Lower leg skin (tissue), 3 donors: ENCODE measurements around the gene C12orf56.

Experiments
- POLR2A ChIP-seq, 2 donors: fragments of 450-650 bp; IDR thresholded peaks; one replicate each; pipeline ENCODE4 v1.6.1; 2016 to 2017; ENCODE audit warnings: antibody characterized with exemption in 2 of 2, mild to moderate bottlenecking in 1 of 2, moderate library complexity in 1 of 2
- TF ChIP-seq, protein P1 (sequence below), 3 donors: fragments of 450-650 bp; IDR thresholded peaks; one replicate each; pipeline ENCODE4 v1.5.1; 2016; ENCODE audit warnings: antibody characterized with exemption in 3 of 3, mild to moderate bottlenecking in 3 of 3, moderate library complexity in 2 of 3

DNA sequence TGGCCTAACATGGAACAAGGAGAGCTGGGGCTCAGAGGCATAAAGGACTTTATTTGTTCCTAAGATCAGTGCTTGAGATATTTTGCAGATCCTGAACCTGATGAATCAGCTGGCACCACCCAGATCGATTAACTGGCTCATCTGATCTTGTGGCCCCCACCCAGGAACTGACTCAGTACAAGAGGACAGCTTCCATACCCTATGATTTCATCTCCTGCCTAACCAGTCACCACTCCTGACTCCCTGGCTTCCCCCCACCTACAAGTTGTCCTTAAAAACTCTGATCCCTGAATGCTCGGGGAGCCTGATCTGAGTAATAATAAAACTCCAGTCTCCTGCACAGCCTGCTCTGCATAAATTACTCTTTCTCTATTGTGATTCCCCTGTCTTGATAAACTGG lies 5.1 kb downstream of the C12orf56 start:
- TF ChIP-seq, protein P1, sequence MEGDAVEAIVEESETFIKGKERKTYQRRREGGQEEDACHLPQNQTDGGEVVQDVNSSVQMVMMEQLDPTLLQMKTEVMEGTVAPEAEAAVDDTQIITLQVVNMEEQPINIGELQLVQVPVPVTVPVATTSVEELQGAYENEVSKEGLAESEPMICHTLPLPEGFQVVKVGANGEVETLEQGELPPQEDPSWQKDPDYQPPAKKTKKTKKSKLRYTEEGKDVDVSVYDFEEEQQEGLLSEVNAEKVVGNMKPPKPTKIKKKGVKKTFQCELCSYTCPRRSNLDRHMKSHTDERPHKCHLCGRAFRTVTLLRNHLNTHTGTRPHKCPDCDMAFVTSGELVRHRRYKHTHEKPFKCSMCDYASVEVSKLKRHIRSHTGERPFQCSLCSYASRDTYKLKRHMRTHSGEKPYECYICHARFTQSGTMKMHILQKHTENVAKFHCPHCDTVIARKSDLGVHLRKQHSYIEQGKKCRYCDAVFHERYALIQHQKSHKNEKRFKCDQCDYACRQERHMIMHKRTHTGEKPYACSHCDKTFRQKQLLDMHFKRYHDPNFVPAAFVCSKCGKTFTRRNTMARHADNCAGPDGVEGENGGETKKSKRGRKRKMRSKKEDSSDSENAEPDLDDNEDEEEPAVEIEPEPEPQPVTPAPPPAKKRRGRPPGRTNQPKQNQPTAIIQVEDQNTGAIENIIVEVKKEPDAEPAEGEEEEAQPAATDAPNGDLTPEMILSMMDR (IDR thresholded peaks at IDR 0.05), result no peak
- no peak for TF ChIP-seq POLR2A (IDR thresholded peaks at IDR 0.05)
